Activated naive CD8-positive, alpha-beta T cell treated with anti-CD3 and anti-CD28 coated beads, Interleukin-2, amount 50 U/mL, for 16 hours (primary cell): Measurements from ENCODE around the gene RAPGEF5.

Experiments
- DNase-seq: peaks from one replicate; pipeline ENCODE4 v3.0.0-alpha.2; 2020; ENCODE audit warnings: low read depth, low spot score

RAPGEF5 gene

DNA sequence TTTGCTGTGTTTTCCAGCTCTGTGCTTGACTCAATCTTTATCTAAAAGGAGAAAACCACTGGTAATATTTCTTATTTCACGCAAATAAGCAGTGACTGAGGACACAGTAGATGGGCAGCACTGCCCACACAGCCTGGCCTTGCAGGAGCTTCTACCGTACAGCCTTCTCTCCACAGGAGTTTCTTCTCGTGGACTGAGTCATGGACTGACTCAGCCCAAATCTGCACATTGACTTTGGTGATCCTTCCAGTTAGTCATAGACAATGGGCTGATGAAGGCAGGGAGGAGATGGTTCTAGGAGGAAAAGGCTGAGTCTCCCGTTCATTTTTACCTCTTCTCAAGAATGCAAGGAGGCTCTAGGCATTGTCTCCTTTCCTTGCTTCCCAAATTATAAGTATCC, 200.7 kb downstream of the RAPGEF5 start:
- no peak for DNase-seq

DNA sequence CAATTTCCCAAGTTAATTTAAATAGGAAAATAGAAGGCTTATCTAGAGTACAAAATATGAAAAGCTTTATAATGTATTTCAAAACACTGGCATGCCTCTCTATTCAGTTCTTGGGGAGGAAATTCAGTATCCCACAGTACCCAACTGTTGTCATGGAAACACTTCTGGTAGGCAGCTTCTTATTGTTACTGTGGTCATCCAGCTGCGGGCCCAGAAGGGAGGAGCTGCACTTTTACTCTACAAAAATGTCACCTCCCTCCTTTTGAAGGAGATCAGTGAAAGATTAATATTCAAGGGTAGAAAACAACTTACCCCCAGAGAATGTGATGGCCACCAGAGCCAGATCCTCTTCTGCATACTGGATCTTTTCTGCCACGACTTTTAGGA, 202.8 kb downstream of the RAPGEF5 start:
- DNase-seq, result no peak

DNA sequence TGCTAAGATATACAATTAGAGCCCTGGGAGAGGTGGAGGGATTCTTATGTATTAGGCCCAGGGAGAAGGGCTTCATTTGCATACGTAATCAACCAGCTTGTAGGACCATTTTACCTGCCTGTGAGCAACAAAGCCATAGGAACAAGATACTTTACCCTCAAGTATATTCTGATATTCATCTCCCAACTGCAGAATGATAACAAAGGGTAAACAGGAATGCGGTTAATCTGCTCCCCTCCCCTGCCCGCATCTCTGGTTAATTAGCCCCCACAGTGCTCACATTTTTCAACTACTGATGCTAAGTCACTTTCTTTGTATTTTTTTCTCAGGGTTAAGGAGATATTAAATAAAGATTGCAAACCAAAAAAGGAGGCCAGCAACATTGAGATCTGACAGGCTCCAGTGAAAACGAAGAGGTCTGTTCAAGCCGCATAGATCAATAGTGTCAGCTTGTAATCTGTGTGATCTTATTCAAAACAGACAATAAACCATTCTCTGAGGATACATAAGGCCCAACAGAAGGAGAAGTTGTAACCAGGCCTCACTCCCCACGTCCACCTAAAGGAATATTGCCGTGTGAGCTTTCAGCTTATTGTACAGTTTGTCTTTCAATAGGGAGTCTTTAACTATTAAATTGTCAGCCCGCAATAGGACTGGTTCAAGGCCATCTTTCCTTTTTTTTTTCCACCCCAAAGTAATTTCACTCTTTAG, 203.4 kb downstream of the RAPGEF5 start:
- no peak for DNase-seq

DNA sequence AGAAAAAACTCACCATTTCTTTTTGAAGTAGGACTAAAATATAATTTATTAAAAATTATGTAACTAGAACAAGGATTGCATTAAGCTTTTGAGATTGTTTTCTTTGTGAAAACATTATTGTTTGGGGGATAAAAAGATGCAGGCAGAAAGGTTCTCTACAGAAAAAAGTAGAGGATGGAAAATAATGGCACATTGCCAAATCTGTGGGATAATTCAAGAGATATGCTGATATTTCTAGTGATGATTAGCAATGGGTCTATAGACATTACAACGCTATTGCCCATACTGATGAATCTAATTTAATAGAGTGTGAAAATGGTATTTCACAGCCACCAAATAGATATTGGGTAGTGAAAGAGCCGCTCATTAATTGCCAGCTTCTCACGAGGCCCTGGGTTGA, 204.3 kb downstream of the RAPGEF5 start:
- no peak for DNase-seq

DNA sequence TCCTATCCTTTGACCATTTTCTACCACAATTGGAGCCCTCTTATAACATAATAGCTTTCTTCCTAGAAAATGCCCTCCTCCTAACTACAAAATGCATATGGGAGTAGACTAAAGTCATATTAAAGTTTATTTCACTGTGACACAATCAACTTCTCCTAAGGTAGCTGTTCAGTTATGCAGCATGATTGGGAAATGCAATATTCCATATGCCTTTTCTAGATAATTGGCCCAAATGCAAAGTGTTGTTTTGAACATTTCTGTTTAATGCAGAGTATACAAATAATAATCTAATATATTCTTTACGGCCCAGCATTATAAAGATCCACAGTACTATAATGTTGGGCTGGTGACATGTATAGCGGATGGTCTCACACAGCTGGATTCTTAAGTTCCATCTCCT, 205.1 kb downstream of the RAPGEF5 start:
- no peak for DNase-seq

DNA sequence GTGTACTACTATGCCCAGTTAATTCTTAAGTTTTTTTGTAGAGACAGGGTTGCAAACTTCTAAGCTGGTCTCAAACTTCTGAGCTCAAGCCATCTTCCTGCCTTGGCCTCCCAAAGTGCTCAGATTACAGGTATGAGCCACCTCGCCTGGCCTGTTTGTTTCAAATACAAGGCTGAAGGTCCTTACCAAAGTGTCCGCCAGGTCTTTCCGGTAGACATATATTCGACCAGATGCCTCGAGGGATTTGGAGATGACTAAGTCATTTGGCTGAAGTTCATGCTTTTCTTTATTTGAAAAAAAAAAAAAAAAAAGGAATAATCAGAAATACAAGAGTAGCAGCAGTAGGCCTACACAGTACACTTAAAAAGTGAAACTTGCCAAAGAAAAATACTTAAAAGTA, 206.7 kb downstream of the RAPGEF5 start:
- DNase-seq, result no peak

DNA sequence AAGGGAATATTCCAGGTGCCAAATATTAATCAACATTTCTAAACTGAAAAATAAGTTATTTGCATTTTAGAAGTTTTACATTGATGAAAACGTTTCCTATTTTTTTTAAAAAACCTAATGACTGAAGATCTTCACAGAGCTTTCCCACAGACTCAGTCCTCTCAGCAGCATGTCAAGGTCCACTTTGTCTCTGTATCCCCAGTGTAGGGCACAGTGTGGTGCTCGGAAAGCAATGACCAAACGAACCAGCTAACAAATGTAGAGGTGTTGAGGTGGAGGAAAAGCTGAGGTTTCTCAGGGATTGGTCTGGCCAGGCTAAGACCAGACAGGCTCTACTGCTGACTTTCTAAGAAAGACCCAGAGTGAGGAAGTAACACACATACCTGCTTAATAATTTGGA, 209.1 kb downstream of the RAPGEF5 start:
- DNase-seq, result no peak

DNA sequence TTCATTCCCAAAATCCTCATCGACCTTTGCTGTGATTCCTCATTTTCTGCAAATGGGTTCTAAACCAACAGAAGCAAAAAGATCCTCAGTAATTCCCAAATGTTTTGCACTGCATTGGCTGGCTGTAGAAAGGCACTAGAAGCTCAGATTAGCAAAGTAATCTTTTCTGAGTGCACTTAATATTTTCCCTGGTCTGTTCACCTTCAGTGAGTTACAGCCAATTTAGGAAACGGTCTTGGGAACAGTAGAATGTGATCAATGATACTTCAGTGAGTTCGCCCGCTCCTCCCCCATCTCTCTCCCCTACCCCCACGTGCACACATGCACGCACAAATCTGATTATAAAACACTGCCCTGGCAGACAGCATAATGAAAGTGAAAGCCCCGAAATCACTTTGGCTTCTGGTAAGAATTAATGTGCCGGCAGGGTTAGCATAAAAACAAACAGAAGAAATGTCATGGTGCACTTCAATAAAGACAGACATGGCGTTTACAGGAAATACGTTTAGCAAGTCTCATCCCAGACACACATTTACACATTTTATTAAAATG, 209.9 kb downstream of the RAPGEF5 start:
- DNase-seq, result no peak

DNA sequence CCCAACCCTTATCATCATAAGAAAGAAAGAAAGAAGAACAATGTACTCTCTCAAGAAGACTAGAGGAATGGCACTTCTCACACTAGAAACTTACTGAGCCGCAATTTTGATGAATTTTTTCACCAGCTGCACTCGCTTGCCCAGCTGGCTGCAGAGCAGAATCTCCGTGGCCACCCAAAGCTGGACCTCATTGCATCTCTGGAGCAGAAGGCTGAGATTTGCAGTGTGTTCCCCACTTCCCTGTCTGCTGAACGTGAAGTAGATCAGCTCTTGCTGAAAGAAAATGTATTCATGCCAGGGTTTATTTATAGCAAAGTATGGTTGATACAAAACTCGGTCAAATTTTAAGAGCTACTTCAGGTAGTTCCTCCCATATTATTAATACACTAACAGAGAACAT, 212.0 kb downstream of the RAPGEF5 start:
- no peak for DNase-seq

DNA sequence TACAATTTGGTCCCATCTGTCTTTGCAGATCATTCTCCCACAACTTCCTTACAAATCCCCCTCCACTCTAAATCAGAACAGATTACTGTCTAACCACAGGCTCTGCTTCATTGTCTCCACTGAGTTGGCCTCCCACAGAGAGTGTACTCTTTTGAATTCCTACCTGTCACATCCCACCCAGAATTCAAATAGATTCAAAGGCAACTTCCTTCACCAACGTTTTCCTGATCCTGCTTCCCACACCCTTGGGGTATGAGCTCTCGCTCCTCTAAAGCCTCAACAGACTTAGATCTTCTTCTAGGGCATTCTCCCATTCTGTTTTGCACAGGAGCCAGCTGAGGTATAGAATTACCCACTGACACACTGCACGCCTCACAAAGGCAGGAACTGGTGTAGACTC, 213.5 kb downstream of the RAPGEF5 start:
- DNase-seq, result no peak

DNA sequence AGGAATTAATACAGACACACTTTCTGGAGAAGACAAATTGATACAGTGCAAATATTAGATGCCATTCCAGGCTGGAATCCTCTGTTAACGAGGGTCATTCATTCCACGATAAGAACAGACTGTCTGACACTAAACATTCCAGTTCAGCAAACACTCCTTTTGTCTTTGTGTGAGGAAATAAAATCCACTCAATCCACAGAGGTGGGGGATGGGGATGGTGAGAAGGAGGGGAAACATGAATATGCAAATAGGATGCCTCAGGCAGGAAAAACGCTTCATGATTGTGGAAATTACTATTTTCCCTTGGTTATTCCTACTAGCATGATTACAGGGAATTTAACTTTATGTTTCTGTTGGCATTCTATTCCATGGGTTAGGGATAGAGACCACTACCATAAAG, 214.4 kb downstream of the RAPGEF5 start:
- no peak for DNase-seq

DNA sequence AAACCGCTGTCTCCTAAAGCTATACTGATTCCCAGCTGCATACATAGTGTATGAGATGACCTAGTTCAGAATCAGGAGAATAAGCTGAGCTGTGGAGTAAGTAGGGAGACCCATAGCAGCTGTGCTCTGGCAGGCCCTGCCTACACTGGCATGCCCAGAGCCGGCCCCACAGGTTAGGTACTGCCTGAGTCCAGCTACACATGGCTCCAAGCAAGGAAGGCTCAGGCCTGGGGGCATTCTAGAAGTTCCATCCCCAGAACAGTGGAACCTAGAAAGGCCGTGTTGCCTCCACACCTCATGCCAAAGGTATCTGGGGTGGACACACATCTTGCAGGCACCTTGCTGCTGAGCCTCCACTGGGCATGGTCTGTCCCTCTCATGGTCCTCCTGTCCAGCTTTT, 215.6 kb downstream of the RAPGEF5 start:
- DNase-seq, result no peak

DNA sequence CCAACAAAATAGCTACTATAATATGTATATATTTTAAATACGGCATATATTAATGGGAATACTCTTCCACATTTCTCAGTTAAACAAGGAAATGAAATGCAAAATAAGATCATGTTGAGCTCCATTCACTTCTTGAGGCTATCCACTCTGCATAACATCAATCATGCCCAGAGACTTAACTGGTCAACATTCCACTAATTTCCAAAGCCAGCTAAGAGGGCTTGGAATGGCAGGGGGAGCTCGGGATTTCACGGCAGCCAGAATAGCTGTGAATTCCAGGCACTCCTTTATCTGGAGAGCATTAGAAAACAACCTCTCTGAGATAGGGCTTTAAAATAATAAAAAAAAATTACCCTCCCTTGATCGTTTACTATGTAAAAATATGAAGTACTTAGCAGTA, 216.4 kb downstream of the RAPGEF5 start:
- no peak for DNase-seq

DNA sequence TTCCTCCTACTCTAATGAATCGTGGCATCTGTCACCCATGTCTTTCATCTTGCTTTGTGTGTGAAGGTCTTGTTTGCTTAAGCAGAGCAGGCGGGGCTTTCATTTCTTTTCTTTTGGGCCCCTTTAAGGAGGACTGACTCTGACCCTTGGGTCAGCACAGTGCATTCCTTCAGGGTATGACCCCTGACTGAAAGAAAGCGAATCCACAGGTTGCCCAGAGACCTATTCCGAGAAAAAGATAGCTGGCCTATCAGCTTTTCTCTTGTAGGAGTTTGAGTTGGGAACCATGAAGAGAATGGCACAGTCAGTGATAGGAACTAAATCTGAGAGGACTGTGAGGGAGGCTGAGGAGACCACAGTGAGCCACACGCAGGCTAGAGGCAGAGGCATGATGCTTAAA, 218.1 kb downstream of the RAPGEF5 start:
- no peak for DNase-seq

DNA sequence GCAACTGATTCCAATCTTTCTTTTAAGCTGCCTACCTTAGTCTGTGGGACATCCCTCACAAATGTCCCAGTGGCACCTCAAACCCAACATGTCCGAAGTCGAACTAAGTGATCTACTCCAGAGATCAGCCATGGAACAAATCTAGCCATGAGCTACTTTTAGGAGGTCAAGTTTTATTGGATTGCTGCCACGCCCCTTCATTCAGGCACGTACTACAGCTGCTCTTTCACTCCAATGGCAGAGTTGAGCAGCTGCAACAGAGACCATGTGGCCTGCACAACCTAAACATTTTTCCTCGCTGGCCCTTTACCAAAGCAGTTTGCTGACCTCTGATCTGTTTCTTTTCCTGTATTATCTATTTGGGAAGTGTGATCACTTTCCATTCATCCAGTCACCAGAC, 218.8 kb downstream of the RAPGEF5 start:
- DNase-seq, result no peak

DNA sequence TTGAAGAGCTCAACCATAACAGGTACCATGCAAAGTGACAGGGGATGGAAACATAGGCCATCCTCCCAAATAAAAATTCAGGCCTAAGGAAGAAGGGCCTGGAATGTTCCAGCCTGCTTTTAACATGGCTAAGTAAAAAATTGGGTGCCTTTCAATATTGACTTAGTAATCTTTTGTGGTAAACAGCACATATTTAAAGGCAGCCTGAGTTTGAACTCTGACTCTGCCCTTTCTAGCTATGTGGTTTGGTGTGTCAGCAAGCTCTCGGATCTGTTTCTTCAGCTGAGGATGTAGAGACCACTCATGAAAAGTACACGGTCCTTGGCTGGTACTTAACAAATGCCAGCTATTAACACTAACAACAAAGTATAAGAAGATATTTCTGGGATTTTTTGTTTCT, 219.5 kb downstream of the RAPGEF5 start:
- DNase-seq, result no peak

DNA sequence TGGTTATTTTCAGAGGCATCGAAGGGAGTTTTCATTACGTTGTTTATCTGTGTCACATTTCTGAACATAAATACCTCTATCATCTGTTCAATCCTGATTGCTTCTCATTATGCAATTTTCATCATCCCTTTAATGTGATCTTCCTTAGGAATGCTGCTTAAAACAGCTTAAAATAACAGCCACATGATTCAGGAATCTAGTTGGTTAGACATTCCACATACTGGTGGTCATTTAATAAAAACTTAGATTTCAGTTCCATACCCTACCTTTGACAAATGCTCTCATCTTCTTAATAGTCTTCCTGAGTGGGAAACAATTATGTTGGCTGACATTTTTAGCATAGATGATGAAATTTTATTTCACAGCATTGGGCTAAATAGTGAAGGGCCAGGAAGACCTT, 219.9 kb downstream of the RAPGEF5 start:
- DNase-seq, result no peak

DNA sequence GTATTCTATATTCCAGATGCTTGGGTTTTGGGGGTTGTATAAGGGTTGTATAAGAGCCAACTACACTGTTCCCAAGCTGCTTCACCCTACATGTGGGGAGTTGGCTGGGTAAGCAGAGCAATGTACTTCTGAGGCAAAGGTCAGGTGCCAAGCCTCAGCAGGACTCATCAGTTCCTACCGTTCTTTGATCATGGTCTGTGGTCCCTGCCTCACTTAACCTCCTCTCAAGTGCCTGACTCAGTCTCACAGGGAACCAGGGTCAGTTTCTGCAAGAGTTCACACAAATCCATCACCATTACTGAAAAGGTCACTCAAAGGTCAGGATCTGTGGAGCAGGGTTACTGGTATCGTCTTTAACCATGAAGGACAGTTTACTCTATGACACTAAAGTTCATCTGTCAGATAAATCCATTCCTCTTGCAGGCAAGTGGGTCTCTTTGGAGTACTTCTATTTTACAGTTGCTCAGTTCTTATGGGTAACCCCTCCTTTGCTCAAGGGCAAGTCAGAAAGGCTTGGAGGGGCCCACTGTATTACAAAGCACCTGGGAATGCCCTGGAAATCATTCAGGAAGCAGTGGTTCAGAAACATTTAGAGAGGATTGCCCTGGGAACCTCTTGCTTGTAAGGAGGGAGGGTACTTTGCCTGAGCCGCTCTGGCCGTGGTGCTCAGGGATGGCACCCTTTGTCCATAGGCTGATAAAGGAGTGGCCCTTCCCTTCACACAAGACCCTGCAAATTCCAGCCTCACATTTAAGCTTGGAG, 227.0 kb downstream of the RAPGEF5 start:
- no peak for DNase-seq

DNA sequence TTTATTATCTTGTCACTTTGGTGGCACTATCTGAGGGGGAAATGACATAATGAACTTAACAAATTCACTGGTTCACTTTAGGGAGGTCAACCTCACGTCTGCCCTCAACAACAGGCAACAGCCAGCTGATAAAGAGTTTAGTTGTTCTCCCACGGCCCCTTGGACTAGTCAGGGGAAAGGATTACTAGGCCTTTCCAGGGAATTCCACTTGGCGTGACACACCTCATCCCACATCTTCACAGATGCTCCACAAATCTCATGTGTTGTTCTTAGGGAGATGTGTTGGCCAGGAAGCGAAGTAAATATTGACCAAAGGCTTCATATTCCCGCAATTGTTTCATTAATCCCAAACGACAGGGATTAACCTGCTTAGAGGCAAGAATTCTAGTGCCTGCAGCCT, 227.8 kb downstream of the RAPGEF5 start:
- DNase-seq, result no peak

DNA sequence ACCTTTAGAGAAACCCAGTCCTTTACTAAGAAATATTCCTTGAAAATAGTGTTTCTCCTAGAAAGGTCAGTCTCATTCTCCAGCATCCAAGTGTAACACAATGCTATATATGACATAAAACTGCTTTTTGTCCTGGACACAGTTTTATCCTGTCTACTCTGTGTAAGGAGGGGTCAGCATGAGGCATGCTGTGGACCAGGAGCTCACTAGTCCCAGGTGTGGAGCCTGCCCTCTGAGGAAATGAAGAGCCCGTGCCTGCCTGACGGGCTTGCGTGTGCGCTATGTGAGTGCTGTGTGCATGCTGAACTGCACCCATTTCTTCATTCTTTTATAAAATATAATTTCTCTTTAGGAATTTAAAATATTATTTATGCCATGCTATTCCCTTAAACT, 228.4 kb downstream of the RAPGEF5 start:
- DNase-seq, result no peak

DNA sequence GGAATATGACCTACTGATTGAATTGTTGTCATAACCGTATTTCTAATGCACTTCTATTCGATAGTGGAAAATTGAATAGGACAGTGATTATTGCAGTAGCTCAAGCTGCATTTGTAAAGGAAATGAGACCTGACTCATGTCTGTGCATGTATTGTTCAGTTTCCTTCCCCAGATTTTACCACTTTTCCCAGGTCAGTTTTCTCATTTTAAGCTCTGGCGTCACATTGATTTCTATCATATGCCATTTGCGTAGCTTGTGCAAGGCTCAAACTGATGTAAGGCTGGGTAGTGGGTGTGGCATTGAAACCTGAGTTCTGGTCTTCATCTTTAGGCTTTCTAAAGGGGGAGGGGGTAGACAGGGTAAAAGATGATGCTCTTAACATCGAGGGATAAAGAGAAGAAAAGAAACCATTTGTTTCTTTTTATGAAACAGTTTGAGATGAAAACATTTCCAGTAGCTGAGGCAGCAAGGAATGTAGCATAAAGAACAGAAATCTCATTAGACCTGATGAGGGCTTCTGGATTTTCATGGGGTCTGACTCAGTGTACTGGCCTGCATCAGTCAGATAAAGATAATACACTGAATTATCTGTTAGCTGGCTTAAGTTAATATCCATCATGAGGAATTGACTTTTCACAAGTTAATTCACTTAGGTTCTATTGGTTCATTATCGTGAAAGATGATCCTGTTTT, 229.0 kb downstream of the RAPGEF5 start:
- no peak for DNase-seq

DNA sequence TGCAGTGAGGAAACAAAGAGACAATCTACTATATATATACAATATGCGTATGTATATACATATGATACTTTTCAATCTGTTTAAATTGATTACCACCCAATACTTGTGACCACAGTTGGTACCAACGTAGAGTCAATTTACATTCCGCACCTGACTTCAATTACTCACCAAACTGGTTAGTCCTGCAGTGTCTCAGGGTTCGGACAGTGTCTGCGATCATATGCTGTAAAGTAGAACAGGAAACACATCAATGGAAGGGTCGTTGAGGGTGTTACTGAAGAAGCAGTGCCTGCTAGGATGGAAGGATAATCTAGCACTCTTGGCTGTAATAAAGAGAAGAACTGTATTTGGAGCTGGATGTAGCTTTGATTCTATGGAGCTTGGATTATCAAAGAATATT, 231.5 kb downstream of the RAPGEF5 start:
- no peak for DNase-seq

DNA sequence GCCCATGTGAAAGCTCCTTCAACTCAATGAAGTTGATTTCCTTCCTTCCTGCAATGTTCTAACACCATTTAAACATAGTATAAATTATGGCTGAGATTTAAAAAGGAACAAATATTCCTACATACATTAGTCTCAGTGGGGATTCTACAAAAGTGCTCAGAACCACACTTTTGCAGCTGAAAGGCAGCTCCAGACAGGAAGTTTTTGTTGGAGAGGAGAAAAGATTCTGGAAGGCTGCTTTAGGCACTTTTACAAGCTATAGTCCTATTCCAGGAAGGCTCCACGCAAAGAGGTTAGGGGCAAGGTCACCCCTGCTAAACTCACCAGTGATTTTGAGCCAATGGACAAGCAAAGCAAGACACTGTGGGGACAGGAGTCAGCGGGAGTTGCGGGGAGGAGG, 232.0 kb downstream of the RAPGEF5 start:
- DNase-seq, result no peak
